Placental pericyte (primary cell): ENCODE data around the gene ELSPBP1. TPM values are rescaled to one million over a fixed set of nuclear protein-coding genes. Genes with fewer than 3 reads are reported as not detected.

Source experiments
- total RNA-seq: library from RNA; depleted of rRNA; stranded (reverse); fragments of >200 nt; gene quantifications from 2 replicates; pipeline ENCODE4 v1.2.3, GENCODE V29; 2012

The ELSPBP1 gene
- not detected in 2 replicates for total RNA-seq

DNA sequence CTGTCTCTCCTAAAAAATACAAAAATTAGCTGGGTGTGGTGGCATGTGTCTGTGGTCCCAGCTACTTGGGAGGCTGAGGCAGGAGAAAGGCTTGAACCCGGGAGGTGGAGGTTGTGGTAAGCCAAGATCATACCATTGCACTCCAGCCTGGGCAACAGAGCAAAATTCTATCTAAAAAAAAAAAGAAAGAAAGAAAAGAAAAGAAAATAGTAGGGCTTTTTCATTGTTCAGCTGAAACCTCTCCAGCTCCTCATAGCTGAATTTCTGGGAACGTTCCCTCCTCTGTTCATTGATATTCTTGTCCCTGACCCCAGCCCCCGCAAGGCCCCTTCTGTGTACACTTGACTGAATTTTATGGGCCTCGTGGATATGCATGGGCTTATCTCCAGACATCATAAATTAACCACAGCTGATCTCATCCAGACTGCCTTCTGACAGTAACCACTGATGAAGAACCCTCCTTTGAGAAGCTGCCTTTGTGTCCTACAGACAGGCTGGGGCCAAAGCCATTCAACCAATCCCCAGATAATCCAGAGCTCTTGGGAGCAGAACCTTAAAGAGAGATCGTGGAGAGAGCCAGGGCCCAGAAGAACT lies at the start of gene ELSPBP1:
Gene ELSPBP1, plus strand, starts transcription at position 424 of the 594 bp plus-strand sequence. CDS start 14,036 bp downstream, outside the sequence.

DNA sequence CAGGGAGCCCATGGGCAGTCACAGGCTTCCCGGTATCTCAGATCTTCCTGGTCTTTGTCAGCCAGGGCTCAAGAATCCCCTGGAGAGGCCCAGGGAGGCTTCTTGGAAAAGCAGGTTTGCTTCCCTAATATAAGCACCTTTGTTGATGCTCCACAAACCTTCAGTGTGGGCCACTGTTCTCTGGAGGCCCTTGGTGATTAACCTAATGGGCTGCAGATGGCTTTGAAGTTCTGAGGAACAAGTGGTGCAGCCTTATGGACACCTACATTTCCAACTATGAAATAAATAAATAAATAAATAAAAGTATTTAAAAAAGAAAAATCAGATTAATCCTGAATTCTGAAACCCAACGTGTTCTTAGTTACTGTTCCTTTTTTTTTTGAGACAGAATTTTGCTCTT lies 2.4 kb upstream of the ELSPBP1 start, which contains the start of gene BSPH1:
Gene BSPH1, minus strand, starts transcription at position 101 of the 400 bp plus-strand sequence. Its CDS starts 89 bp downstream, at position 12.

DNA sequence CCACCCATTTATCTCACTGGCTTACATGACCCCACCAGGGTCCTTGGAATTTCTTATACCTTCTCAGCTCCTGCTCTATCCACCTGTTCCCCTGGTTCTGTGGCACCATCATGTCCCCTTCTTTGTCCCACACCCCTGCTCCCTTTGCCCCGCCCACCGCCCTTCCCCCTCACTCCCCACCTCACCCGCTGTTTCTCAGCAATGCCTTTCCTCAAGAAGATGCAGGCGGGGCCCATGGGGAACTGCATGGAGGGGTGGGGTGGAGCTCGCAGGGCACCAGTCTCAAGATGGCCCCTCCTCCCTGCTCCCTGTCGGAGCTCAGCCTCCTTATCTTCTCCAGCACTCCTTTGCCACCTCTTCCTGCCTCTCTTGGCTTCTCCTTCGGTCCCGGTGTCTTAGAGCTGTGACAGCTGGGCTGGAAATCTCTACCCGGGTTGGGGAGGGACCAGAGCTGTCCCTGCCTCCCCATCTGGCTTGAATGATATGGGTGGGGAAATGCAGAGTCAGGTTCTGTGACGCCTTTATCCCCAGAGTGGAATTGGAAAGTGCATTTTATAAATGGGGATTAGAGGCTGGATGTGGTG lies 49.3 kb downstream of the ELSPBP1 start, which contains the start of gene CABP5:
Gene CABP5, minus strand, starts transcription at position 405 of the 584 bp plus-strand sequence. Its CDS starts 157 bp downstream, at position 248.

Other genes starting within 250 kb of the ELSPBP1 start
- gene NOP53, start 249.1 kb upstream of the ELSPBP1 start, total RNA-seq = 65.0 and 111 TPM in 2 replicates
- gene SELENOW, start 215.9 kb upstream of the ELSPBP1 start, total RNA-seq = 37.4 and 111 TPM in 2 replicates
- not detected in 2 replicates for gene TPRX1, start 190.1 kb upstream of the ELSPBP1 start, total RNA-seq
- gene CRX, start 172.7 kb upstream of the ELSPBP1 start, total RNA-seq = not detected in 2 replicates
- gene TPRX2, start 135.4 kb upstream of the ELSPBP1 start, total RNA-seq = not detected in 2 replicates
- not detected in 2 replicates for gene SULT2A1, start 108.3 kb upstream of the ELSPBP1 start, total RNA-seq
- gene BSPH1, start 2.5 kb upstream of the ELSPBP1 start, total RNA-seq = not detected in 2 replicates
- not detected in 2 replicates for gene CABP5, start 49.4 kb downstream of the ELSPBP1 start, total RNA-seq
- gene PLA2G4C, start 116.2 kb downstream of the ELSPBP1 start, total RNA-seq = 6.7 and 45.3 TPM in 2 replicates
- gene LIG1, start 175.7 kb downstream of the ELSPBP1 start, total RNA-seq = 8.3 and 47.2 TPM in 2 replicates
- 2.0 and 3.0 TPM in 2 replicates for gene ZSWIM9, start 176.0 kb downstream of the ELSPBP1 start, total RNA-seq